GM23338 (cell line): ENCODE measurements around the gene PROB1. TPM values are rescaled to one million over a fixed set of nuclear protein-coding genes. Genes with fewer than 3 reads are reported as not detected.

ENCODE experiments used
- ATAC-seq: fragments of 200-7000 bp; cut with Tn5 transposase; 3 replicates; pipeline ENCODE4 v1.9.1; 2020
- DNase-seq: peaks from one replicate; pipeline ENCODE4 v3.0.0-alpha.2; 2015; ENCODE audit warnings: low spot score
- H2AFZ ChIP-seq: fragments of 200-600 bp; sonication (generic); 2 replicates; pipeline ENCODE4 v1.8.0; 2016; ENCODE audit warnings: antibody characterized with exemption, mild to moderate bottlenecking, moderate library complexity
- H3F3A ChIP-seq: fragments of 200-600 bp; sonication (generic); replicated peaks from 2 replicates; pipeline ENCODE4 v1.8.0; 2017; ENCODE audit warnings: antibody characterized with exemption, mixed run types, low read depth
- H3K27ac ChIP-seq: fragments of 200-600 bp; sonication (generic); 2 replicates; pipeline ENCODE4 v1.6.1; 2016; ENCODE audit warnings: low read depth
- H3K27me3 ChIP-seq: fragments of 200-600 bp; sonication (generic); 2 replicates; pipeline ENCODE4 v1.8.0; 2016; ENCODE audit warnings: mild to moderate bottlenecking, mixed run types, moderate library complexity; ENCODE audit not compliant: insufficient read depth
- H3K36me3 ChIP-seq: fragments of 200-600 bp; sonication (generic); 2 replicates; pipeline ENCODE4 v1.8.0; 2016; ENCODE audit warnings: mild to moderate bottlenecking; ENCODE audit not compliant: insufficient read depth
- H3K4me1 ChIP-seq: fragments of 200-600 bp; sonication (generic); 2 replicates; pipeline ENCODE4 v1.8.0; 2016; ENCODE audit warnings: mild to moderate bottlenecking, moderate library complexity; ENCODE audit not compliant: insufficient read depth
- H3K4me2 ChIP-seq: fragments of 200-600 bp; sonication (generic); 2 replicates; pipeline ENCODE4 v1.7.1; 2017; ENCODE audit warnings: mixed run types
- H3K4me3 ChIP-seq: fragments of 200-600 bp; sonication (generic); 2 replicates; pipeline ENCODE4 v1.6.1; 2016; ENCODE audit warnings: mixed run types
- H3K79me2 ChIP-seq: fragments of 200-600 bp; sonication (generic); replicated peaks from 2 replicates; pipeline ENCODE4 v1.8.0; 2017; ENCODE audit warnings: mild to moderate bottlenecking; ENCODE audit not compliant: insufficient read depth
- H3K9me2 ChIP-seq: fragments of 200-600 bp; sonication (generic); 2 replicates; pipeline ENCODE4 v1.8.0; 2017; ENCODE audit not compliant: insufficient read depth
- H4K20me1 ChIP-seq: fragments of 200-600 bp; sonication (generic); replicated peaks from 2 replicates; pipeline ENCODE4 v1.8.0; 2017; ENCODE audit warnings: mild to moderate bottlenecking; ENCODE audit not compliant: insufficient read depth
- H3K27ac Mint-ChIP-seq: 2 replicates; pipeline ENCODE4 v1.8.0; 2020; ENCODE audit warnings: inconsistent platforms, mild to moderate bottlenecking, moderate library complexity, mixed read lengths
- H3K27me3 Mint-ChIP-seq: 3 replicates; pipeline ENCODE4 v1.8.0; 2022; ENCODE audit warnings: low read depth, mild to moderate bottlenecking, moderate library complexity, mixed read lengths, inconsistent platforms; ENCODE audit not compliant: insufficient read depth, poor library complexity
- H3K36me3 Mint-ChIP-seq: 3 replicates; pipeline ENCODE4 v1.8.0; 2021; ENCODE audit warnings: low read depth, mild to moderate bottlenecking, inconsistent platforms, moderate library complexity, mixed read lengths
- H3K4me1 Mint-ChIP-seq: 3 replicates; pipeline ENCODE4 v1.8.0; 2020; ENCODE audit warnings: mild to moderate bottlenecking, inconsistent platforms, mixed read lengths
- H3K4me3 Mint-ChIP-seq: 3 replicates; pipeline ENCODE4 v1.8.0; 2021; ENCODE audit warnings: moderate library complexity, mild to moderate bottlenecking, inconsistent platforms, mixed read lengths
- H3K9me3 Mint-ChIP-seq: 3 replicates; pipeline ENCODE4 v1.8.0; 2020; ENCODE audit warnings: moderate library complexity, mild to moderate bottlenecking, inconsistent platforms, mixed read lengths
- CREB1 ChIP-seq: fragments of 250-450 bp; sonication (Bioruptor Pico); IDR thresholded peaks from 2 replicates; pipeline ENCODE4 v1.5.0; 2020; ENCODE audit warnings: low read depth, mild to moderate bottlenecking, moderate library complexity
- EZH2 ChIP-seq: fragments of 200-600 bp; sonication (generic); IDR thresholded peaks from one replicate; pipeline ENCODE4 v1.8.0; 2017; ENCODE audit warnings: antibody characterized with exemption, mild to moderate bottlenecking, low read depth; ENCODE audit not compliant: unreplicated experiment
- EZH2phosphoT487 ChIP-seq: fragments of 200-600 bp; sonication (generic); IDR thresholded peaks from one replicate; pipeline ENCODE4 v1.8.1; 2018; ENCODE audit warnings: antibody characterized with exemption; ENCODE audit not compliant: unreplicated experiment
- JUNB ChIP-seq: IDR thresholded peaks from one replicate; pipeline ENCODE4 v1.6.1; 2016; ENCODE audit warnings: antibody characterized with exemption; ENCODE audit not compliant: unreplicated experiment
- NANOG ChIP-seq: IDR thresholded peaks from 2 replicates; pipeline ENCODE4 v1.6.1; 2016; ENCODE audit warnings: antibody characterized with exemption, borderline replicate concordance
- POLR2AphosphoS5 ChIP-seq: IDR thresholded peaks from 2 replicates; pipeline ENCODE4 v1.6.1; 2016; ENCODE audit warnings: antibody characterized with exemption, low read depth
- REST ChIP-seq: IDR thresholded peaks from one replicate; pipeline ENCODE4 v1.6.1; 2018; ENCODE audit warnings: antibody characterized with exemption; ENCODE audit not compliant: unreplicated experiment
- STAT1 ChIP-seq: IDR thresholded peaks from one replicate; pipeline ENCODE4 v1.6.1; 2016; ENCODE audit warnings: antibody characterized with exemption; ENCODE audit not compliant: unreplicated experiment
- ZNF114 ChIP-seq: fragments of 250-450 bp; sonication (Bioruptor Pico); IDR thresholded peaks from 2 replicates; pipeline ENCODE4 v1.5.0; 2020; ENCODE audit warnings: mild to moderate bottlenecking, moderate library complexity
- ZNF331 ChIP-seq: fragments of 250-450 bp; sonication (Bioruptor Pico); IDR thresholded peaks from 2 replicates; pipeline ENCODE4 v1.5.0; 2020; ENCODE audit warnings: low read depth, mild to moderate bottlenecking, moderate library complexity
- polyA plus RNA-seq: library from polyadenylated mRNA; unstranded; fragments of >200 nt; fragmentation: Nextera tagmentation; extraction: Ambion mirVana; gene quantifications from 2 replicates; pipeline ENCODE4 v1.2.1, GENCODE V29; 2016
- total RNA-seq: library from RNA; depleted of rRNA; stranded (reverse); fragments of >200 nt; shearing (Covaris generic); gene quantifications from 2 replicates; pipeline ENCODE4 v1.2.3, GENCODE V29; 2014
- TF ChIP-seq, protein P1 (sequence below): IDR thresholded peaks from 2 replicates; pipeline ENCODE4 v1.6.1; 2016; ENCODE audit warnings: antibody characterized with exemption
- TF ChIP-seq, protein P2 (sequence below), 2 experiments: fragments of 200-600 bp in 1 of 2; sonication (generic) in 1 of 2; conservative IDR thresholded peaks; 2 replicates each; pipeline versions ENCODE4 v1.5.1 to v1.6.1; 2016 to 2017; ENCODE audit warnings: antibody characterized with exemption in 2 of 2, low read depth in 2 of 2, mild to moderate bottlenecking in 2 of 2, moderate library complexity in 1 of 2

The PROB1 gene
- total and polyA plus RNA-seq, 2 experiments from 2014 or later = 0.73 to 2.7 TPM

DNA sequence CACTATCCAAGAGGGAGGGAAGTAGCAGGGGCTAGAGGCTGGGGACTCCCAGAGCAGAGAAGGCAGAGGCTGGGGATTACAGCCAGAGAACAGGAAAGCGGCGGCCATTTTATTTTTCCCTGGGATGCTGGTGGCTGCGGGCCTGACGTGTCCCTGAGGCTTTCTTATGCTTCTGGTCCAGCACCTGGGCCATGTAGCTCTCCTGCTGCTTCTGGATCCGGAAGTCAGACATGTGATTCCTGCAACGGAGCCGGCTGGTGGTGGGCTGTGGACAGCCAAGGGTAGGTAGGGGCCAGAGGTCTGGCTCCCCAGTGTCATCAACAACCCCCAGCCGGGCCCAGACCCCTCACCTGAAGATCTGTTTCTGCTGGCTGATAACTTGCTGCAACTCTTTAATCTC, 1.8 kb upstream of the PROB1 start (continued):
- TF ChIP-seq, protein P1, sequence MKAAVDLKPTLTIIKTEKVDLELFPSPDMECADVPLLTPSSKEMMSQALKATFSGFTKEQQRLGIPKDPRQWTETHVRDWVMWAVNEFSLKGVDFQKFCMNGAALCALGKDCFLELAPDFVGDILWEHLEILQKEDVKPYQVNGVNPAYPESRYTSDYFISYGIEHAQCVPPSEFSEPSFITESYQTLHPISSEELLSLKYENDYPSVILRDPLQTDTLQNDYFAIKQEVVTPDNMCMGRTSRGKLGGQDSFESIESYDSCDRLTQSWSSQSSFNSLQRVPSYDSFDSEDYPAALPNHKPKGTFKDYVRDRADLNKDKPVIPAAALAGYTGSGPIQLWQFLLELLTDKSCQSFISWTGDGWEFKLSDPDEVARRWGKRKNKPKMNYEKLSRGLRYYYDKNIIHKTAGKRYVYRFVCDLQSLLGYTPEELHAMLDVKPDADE = no peak
- TF ChIP-seq POLR2AphosphoS5 (no peak), CREB1 (no peak), ZNF114 (CRISPR knock-in tag) (no peak), NANOG (no peak), STAT1 (no peak), ZNF331 (CRISPR knock-in tag) (no peak), JUNB (no peak), EZH2phosphoT487 (no peak)
- TF ChIP-seq, protein P2, sequence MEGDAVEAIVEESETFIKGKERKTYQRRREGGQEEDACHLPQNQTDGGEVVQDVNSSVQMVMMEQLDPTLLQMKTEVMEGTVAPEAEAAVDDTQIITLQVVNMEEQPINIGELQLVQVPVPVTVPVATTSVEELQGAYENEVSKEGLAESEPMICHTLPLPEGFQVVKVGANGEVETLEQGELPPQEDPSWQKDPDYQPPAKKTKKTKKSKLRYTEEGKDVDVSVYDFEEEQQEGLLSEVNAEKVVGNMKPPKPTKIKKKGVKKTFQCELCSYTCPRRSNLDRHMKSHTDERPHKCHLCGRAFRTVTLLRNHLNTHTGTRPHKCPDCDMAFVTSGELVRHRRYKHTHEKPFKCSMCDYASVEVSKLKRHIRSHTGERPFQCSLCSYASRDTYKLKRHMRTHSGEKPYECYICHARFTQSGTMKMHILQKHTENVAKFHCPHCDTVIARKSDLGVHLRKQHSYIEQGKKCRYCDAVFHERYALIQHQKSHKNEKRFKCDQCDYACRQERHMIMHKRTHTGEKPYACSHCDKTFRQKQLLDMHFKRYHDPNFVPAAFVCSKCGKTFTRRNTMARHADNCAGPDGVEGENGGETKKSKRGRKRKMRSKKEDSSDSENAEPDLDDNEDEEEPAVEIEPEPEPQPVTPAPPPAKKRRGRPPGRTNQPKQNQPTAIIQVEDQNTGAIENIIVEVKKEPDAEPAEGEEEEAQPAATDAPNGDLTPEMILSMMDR (conservative IDR thresholded peaks at IDR 0.05; ENCODE audit: low read depth in 2 of 2) = no peak

DNA sequence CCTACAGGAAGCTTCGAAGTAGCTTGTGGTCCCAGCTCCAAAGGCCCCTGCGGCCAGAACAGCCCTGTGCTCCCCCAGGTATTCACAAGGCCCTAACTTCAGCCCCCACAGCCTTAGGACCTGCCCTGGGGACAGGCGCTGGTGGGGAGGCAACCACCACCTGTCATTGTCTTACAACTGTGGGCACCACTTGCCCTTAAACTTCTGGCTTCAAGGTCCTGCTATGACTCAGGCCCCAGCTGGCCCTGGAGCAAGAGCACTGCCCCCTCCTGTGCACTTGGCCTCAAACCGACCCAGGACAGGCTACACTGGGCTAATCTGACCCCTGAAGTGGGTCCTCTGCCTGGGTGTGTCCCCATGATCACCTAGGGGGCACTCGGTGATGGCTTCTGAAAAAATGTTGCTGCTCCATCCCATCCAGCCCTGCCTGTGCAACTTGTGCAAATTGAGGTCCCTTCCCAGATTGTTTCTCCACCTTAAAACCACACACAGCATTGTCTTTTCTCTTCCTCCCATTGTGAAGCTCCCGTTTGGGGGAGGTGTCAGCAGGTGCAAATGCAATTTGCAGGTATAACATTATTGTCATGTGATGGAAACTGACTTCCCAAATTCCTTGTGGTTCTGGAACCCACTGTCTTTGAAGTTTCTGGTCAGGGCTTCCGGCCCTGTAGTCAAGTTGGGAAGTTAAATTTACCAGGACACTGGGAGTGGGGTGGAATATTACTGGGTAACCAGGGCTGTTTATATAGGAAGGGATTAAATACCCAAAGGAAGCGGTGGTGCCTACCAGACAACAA, 1.1 kb upstream of the PROB1 start:
- no peak for DNase-seq
- H3K36me3 ChIP-seq = no peaks in the 10 kb centered on the region
- peaks cover 20% of the 10 kb centered on the region for H3K4me1 Mint-ChIP-seq
- peaks cover 25% of the 10 kb centered on the region for H3F3A ChIP-seq
- no peaks in the 10 kb centered on the region for H4K20me1 ChIP-seq
- no peak overlapping the region for H3K27ac ChIP-seq
- H3K4me2 ChIP-seq = 0 out of 2 replicates have a peak overlapping the region, but pooled peaks have one; percentile 32
- no peaks in the 10 kb centered on the region for H3K79me2 ChIP-seq
- ATAC-seq = no peak
- peaks cover 40% of the 10 kb centered on the region for H3K27me3 Mint-ChIP-seq
- no peak overlapping the region for H3K4me3 ChIP-seq
- H2AFZ ChIP-seq = no peak overlapping the region
- peak overlapping the region; percentile 9; the same call in 1 of the 3 replicates for H3K4me3 Mint-ChIP-seq
- no peak overlapping the region for H3K27ac Mint-ChIP-seq
- H3K9me3 Mint-ChIP-seq = no peaks in the 10 kb centered on the region
- H3K9me2 ChIP-seq = no peaks in the 10 kb centered on the region
- H3K27me3 ChIP-seq = peaks cover 44% of the 10 kb centered on the region
- H3K4me1 ChIP-seq = peaks cover 4% of the 10 kb centered on the region; the same call in 1 of the 2 replicates
- peaks cover 15% of the 10 kb centered on the region for H3K36me3 Mint-ChIP-seq
- TF ChIP-seq, protein P2 (conservative IDR thresholded peaks at IDR 0.05; ENCODE audit: low read depth in 2 of 2) = no peak; a peak in 1 of 4 replicates
- TF ChIP-seq REST (no peak), ZNF331 (CRISPR knock-in tag) (no peak), CREB1 (no peak), JUNB (no peak), STAT1 (no peak), NANOG (no peak), EZH2 (no peak)
- TF ChIP-seq, protein P1 = no peak
